Cardiac septum (tissue), 1 donor: ENCODE results near the gene ADGRD1. TPM values are rescaled to one million over a fixed set of nuclear protein-coding genes. Genes with fewer than 3 reads are reported as not detected.

Experiments
- DNase-seq: peaks from one replicate; pipeline ENCODE4 v3.0.0-alpha.2; 2020; ENCODE audit warnings: low spot score
- intact Hi-C: fragments of 100-400 bp; cut with DNase I; formaldehyde crosslinking; loops from one replicate; pipeline ENCODE4 v1.14.0; 2022
- total RNA-seq: library from RNA; stranded (reverse); fragmentation: NEBNext Ultra II Directional; extraction: Animal tissue kit (Norgen Biotek cat#: 25700); gene quantifications from one replicate; pipeline ENCODE4 v1.2.1, GENCODE V29; 2021
- donor health status: DM: no; HTN: no; CAD: no.

The ADGRD1 gene
- total RNA-seq, 1 donor from 2014 or later: 54.6 TPM

- intact Hi-C loops: no loop called here
- no peak for DNase-seq
Observed at GRCh38 chr12:131032082-131032750, 78.5 kb downstream of the ADGRD1 start.

- DNase-seq: no peak
- intact Hi-C loops: no loop called here
Observed at GRCh38 chr12:131033486-131033885, 79.8 kb downstream of the ADGRD1 start.

GRCh38 chr12:131033886-131034482 lies 80.3 kb downstream of the ADGRD1 start:
- no peak for DNase-seq
- intact Hi-C loops: no loop called here

GRCh38 chr12:131034631-131035244 lies 81.0 kb downstream of the ADGRD1 start:
- intact Hi-C loops: no loop called here
- DNase-seq: no peak

- no peak for DNase-seq
- intact Hi-C loops: no loop called here
Observed at GRCh38 chr12:131035245-131035681, 81.6 kb downstream of the ADGRD1 start.

GRCh38 chr12:131038159-131038558 lies 84.5 kb downstream of the ADGRD1 start:
- DNase-seq: no peak
- intact Hi-C loops: no loop called here

- no peak for DNase-seq
Observed at GRCh38 chr12:131038961-131039950, 85.5 kb downstream of the ADGRD1 start.

GRCh38 chr12:131040491-131040890 lies 86.8 kb downstream of the ADGRD1 start:
- intact Hi-C loops: no loop called here
- no peak for DNase-seq

More at GRCh38 chr12:131038961-131039950, 85.5 kb downstream of the ADGRD1 start:
- intact Hi-C loops: no loop called here

- no peak for DNase-seq
- intact Hi-C loops: no loop called here
Observed at GRCh38 chr12:131041216-131041967, 87.7 kb downstream of the ADGRD1 start.

- no peak for DNase-seq
- intact Hi-C loops: no loop called here
Observed at GRCh38 chr12:131041968-131042833, 88.5 kb downstream of the ADGRD1 start.

GRCh38 chr12:131042834-131043245 lies 89.1 kb downstream of the ADGRD1 start:
- DNase-seq: no peak
- intact Hi-C loops: no loop called here

- DNase-seq: no peak
- intact Hi-C loops: no loop called here
Observed at GRCh38 chr12:131043401-131043871, 89.7 kb downstream of the ADGRD1 start.

GRCh38 chr12:131044136-131044535 lies 90.4 kb downstream of the ADGRD1 start:
- no peak for DNase-seq
- intact Hi-C loops: no loop called here

GRCh38 chr12:131044760-131045381 lies 91.2 kb downstream of the ADGRD1 start:
- DNase-seq: no peak
- intact Hi-C loops: no loop called here

- DNase-seq: no peak
- intact Hi-C loops: no loop called here
Observed at GRCh38 chr12:131045705-131046460, 92.2 kb downstream of the ADGRD1 start.

- DNase-seq: no peak
- intact Hi-C loops: no loop called here
Observed at GRCh38 chr12:131046813-131047788, 93.4 kb downstream of the ADGRD1 start.
